ENCODE results near the gene LOXHD1. TPM values are rescaled to one million over a fixed set of nuclear protein-coding genes. Genes with fewer than 3 reads are reported as not detected.
A peak's percentile ranks its signal among the peaks of the same experiment; 100 is the strongest.

The LOXHD1 gene
- total RNA-seq, 2 experiments from 2014 or later: not detected

- ATAC-seq (ENCODE audit: poor library complexity): no peak
- Histone ChIP-seq H3K9me3 (ENCODE audit: control insufficient read depth in 1 of 2, insufficient read depth in 1 of 2, low read length in 2 of 2) (peaks cover 0 to 7% of the 10 kb centered on the region in 2 experiments), H3K4me3 (ENCODE audit: low read length) (no peak overlapping the region), H3K27me3 (ENCODE audit: control insufficient read depth in 1 of 2, insufficient read depth in 2 of 2, low read length in 2 of 2) (peaks cover 0 to 5% of the 10 kb centered on the region in 2 experiments), H3K4me1 (ENCODE audit: insufficient read depth, low read length) (no peaks in the 10 kb centered on the region), H3K36me3 (ENCODE audit: insufficient read depth, low read length) (no peaks in the 10 kb centered on the region), H3K27ac (ENCODE audit: low read depth in 1 of 2, low read length in 2 of 2) (no peak overlapping the region)
- ChIA-PET POLR2A (no interaction called here), CTCF (no interaction called here)
- TF ChIP-seq, protein P1, sequence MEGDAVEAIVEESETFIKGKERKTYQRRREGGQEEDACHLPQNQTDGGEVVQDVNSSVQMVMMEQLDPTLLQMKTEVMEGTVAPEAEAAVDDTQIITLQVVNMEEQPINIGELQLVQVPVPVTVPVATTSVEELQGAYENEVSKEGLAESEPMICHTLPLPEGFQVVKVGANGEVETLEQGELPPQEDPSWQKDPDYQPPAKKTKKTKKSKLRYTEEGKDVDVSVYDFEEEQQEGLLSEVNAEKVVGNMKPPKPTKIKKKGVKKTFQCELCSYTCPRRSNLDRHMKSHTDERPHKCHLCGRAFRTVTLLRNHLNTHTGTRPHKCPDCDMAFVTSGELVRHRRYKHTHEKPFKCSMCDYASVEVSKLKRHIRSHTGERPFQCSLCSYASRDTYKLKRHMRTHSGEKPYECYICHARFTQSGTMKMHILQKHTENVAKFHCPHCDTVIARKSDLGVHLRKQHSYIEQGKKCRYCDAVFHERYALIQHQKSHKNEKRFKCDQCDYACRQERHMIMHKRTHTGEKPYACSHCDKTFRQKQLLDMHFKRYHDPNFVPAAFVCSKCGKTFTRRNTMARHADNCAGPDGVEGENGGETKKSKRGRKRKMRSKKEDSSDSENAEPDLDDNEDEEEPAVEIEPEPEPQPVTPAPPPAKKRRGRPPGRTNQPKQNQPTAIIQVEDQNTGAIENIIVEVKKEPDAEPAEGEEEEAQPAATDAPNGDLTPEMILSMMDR (IDR thresholded peaks at IDR 0.05): no peak
- intact Hi-C loops (cut with DNase I, micrococcal nuclease): loop anchor here in 1 of 2 experiments (10.0 kb wide), 2 partner anchors 58 to 198 kb away; no protein-coding TSS in a partner anchor
- peaks cover 2% of the 10 kb centered on the region for H3K9me3 Mint-ChIP-seq
- H3K36me3 Mint-ChIP-seq (ENCODE audit: low read depth): no peaks in the 10 kb centered on the region
- peaks cover 22% of the 10 kb centered on the region for H3K27me3 Mint-ChIP-seq
- no peak overlapping the region for H3K4me3 Mint-ChIP-seq
- no peak for DNase-seq
- H3K27ac Mint-ChIP-seq: no peak overlapping the region
- H3K4me1 Mint-ChIP-seq (ENCODE audit: low read depth): no peaks in the 10 kb centered on the region
Measured at GRCh38 chr18:46482831-46483230, 174.2 kb downstream of the LOXHD1 start.

DNA sequence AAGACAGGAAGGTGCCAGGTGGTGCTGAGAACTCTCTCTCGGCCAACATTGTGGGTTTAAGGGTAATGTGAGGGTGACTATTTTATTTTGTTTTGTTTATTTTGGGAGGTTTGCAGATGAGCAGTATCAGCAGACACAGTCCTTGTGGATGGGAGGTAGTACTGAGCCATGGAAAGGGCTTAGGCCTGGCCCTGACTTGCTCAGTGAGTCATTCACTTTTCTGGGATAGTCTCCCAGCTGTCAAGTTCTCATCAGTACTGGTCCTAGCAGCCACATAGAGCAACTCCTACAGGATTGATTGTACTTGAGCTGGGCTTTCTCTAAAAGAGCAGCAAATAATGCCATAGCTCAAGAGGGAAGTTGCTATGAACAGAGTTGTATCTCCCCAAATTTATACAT, 175.2 kb downstream of the LOXHD1 start:
- ATAC-seq (ENCODE audit: poor library complexity): no peak

DNA sequence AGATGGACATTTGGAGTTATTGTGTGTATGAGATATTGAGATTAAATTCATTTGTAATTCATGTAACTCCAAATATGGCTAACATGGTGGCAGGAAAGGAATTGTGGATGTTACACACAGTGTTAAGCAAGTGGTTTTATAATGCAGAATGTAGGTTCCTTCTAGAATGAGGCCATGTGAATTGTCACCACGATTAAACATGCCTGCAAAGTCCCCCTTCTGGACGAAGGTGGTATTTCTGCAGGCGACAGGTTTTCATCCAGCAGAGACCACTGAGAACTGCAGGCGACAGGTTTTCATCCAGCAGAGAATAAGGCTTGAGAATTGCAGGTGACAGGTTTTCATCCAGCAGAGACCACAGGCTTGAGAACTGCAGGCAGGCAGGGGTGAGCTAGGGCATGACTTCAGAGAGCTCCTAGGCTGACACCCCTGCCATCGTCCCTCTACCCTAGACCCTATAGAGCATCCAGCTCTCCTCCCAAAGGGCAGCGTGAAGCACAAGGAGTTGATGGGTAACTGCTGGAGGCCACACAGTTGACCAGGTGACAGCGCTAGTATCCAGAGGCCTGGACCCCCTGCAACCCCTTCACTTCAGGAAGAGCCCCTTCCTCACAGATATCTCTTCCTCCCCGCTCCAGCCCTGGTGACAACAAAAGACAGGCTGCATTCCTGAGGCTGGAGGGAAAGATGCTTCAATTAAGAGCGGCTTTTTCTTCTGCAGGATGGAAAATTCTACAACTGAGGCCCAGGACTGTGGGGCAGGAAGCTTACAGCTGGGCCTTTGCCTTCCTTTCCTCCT, 175.8 kb downstream of the LOXHD1 start:
- peaks cover 0 to 5% of the 10 kb centered on the region in 2 experiments for H3K27me3 ChIP-seq (ENCODE audit: control insufficient read depth in 1 of 2, insufficient read depth in 2 of 2, low read length in 2 of 2)
- no peaks in the 10 kb centered on the region for H3K4me1 ChIP-seq (ENCODE audit: insufficient read depth, low read length)
- Mint-ChIP-seq H3K27ac (no peak overlapping the region), H3K36me3 (ENCODE audit: low read depth) (no peaks in the 10 kb centered on the region), H3K4me1 (ENCODE audit: low read depth) (no peaks in the 10 kb centered on the region), H3K27me3 (peaks cover 22% of the 10 kb centered on the region), H3K9me3 (peaks cover 2% of the 10 kb centered on the region), H3K4me3 (no peak overlapping the region)
- DNase-seq: peak; percentile 24 to 68 (median 48)
- H3K9me3 ChIP-seq (ENCODE audit: control insufficient read depth in 1 of 2, insufficient read depth in 1 of 2, low read length in 2 of 2): peaks cover 0 to 7% of the 10 kb centered on the region in 2 experiments
- H3K27ac ChIP-seq (ENCODE audit: low read depth in 1 of 2, low read length in 2 of 2): no peak overlapping the region
- ChIA-PET POLR2A (no interaction called here), CTCF (interaction anchor here (1.2 kb wide), 1 partner anchor 200 kb away, joined by 4 read pairs; no protein-coding TSS in a partner anchor)
- no peak overlapping the region for H3K4me3 ChIP-seq (ENCODE audit: low read length)
- no peaks in the 10 kb centered on the region for H3K36me3 ChIP-seq (ENCODE audit: insufficient read depth, low read length)
- TF ChIP-seq, protein P1 (IDR thresholded peaks at IDR 0.05): peak; percentile 65
- ATAC-seq (ENCODE audit: poor library complexity): peak; percentile 61
- intact Hi-C loops (cut with DNase I, micrococcal nuclease): loop anchor here (1.0 to 10.0 kb wide), 5 partner anchors 56 to 333 kb away; no protein-coding TSS in a partner anchor

More for the DNA sequence above, 175.2 kb downstream of the LOXHD1 start:
- DNase-seq: no peak
- Histone ChIP-seq H3K27ac (ENCODE audit: low read depth in 1 of 2, low read length in 2 of 2) (no peak overlapping the region), H3K9me3 (ENCODE audit: control insufficient read depth in 1 of 2, insufficient read depth in 1 of 2, low read length in 2 of 2) (peaks cover 0 to 7% of the 10 kb centered on the region in 2 experiments), H3K27me3 (ENCODE audit: control insufficient read depth in 1 of 2, insufficient read depth in 2 of 2, low read length in 2 of 2) (peaks cover 0 to 5% of the 10 kb centered on the region in 2 experiments), H3K4me1 (ENCODE audit: insufficient read depth, low read length) (no peaks in the 10 kb centered on the region), H3K4me3 (ENCODE audit: low read length) (no peak overlapping the region), H3K36me3 (ENCODE audit: insufficient read depth, low read length) (no peaks in the 10 kb centered on the region)
- Mint-ChIP-seq H3K4me1 (ENCODE audit: low read depth) (no peaks in the 10 kb centered on the region), H3K27ac (no peak overlapping the region), H3K36me3 (ENCODE audit: low read depth) (no peaks in the 10 kb centered on the region), H3K27me3 (peaks cover 22% of the 10 kb centered on the region), H3K4me3 (no peak overlapping the region), H3K9me3 (peaks cover 2% of the 10 kb centered on the region)
- intact Hi-C loops (cut with DNase I, micrococcal nuclease): loop anchor here (1.0 to 10.0 kb wide), 5 partner anchors 57 to 334 kb away; no protein-coding TSS in a partner anchor
- POLR2A ChIA-PET: no interaction called here
- TF ChIP-seq, protein P1 (IDR thresholded peaks at IDR 0.05): no peak
- CTCF ChIA-PET: interaction anchor here (1.2 kb wide), 1 partner anchor 201 kb away, joined by 4 read pairs; no protein-coding TSS in a partner anchor
